A549 (cell line): ENCODE results near the gene COMMD9.

Experiments
- SMC3 ChIP-seq: fragments of >200 bp; sonication (Bioruptor Twin); formaldehyde crosslinking; IDR thresholded peaks from 3 replicates; pipeline ENCODE4 v1.6.1; 2018; ENCODE audit warnings: inconsistent platforms
- TF ChIP-seq, protein P1 (sequence below): fragments of >200 bp; sonication (Bioruptor Twin); formaldehyde crosslinking; IDR thresholded peaks from 3 replicates; pipeline ENCODE4 v1.5.1; 2016

DNA sequence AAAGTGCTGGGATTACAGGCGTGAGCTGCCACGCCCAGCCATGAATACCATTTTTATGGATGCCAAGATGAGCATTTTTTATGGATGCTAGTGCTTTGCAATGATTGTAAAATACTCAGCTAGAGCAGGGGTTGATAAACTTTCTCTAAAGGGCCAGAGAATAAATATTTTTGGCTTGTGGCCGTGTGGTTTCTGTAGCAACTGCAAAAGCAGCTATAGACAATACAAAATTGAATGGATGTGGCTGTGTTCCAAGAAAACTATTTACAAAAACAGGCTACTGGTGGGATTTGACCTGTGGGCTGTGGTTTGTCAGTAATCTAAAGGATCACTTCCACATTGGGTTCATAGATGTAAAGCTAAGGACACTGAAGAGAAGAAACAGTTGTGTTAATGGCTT is 56.0 kb downstream of the COMMD9 start:
- TF ChIP-seq, protein P1, sequence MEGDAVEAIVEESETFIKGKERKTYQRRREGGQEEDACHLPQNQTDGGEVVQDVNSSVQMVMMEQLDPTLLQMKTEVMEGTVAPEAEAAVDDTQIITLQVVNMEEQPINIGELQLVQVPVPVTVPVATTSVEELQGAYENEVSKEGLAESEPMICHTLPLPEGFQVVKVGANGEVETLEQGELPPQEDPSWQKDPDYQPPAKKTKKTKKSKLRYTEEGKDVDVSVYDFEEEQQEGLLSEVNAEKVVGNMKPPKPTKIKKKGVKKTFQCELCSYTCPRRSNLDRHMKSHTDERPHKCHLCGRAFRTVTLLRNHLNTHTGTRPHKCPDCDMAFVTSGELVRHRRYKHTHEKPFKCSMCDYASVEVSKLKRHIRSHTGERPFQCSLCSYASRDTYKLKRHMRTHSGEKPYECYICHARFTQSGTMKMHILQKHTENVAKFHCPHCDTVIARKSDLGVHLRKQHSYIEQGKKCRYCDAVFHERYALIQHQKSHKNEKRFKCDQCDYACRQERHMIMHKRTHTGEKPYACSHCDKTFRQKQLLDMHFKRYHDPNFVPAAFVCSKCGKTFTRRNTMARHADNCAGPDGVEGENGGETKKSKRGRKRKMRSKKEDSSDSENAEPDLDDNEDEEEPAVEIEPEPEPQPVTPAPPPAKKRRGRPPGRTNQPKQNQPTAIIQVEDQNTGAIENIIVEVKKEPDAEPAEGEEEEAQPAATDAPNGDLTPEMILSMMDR: no peak
- TF ChIP-seq SMC3: no peak
